ENCODE measurements around the gene SMARCD3.

GRCh38 chr7:151197932-151198331 is 50.6 kb downstream of the SMARCD3 start:
- TF ChIP-seq CTCF (IDR thresholded peaks at IDR 0.05; ENCODE audit: insufficient read depth, low read length): no peak
- TF ChIP-seq POLR2AphosphoS5 (IDR thresholded peaks at IDR 0.05; ENCODE audit: low read depth): no peak
- TF ChIP-seq, protein P1, sequence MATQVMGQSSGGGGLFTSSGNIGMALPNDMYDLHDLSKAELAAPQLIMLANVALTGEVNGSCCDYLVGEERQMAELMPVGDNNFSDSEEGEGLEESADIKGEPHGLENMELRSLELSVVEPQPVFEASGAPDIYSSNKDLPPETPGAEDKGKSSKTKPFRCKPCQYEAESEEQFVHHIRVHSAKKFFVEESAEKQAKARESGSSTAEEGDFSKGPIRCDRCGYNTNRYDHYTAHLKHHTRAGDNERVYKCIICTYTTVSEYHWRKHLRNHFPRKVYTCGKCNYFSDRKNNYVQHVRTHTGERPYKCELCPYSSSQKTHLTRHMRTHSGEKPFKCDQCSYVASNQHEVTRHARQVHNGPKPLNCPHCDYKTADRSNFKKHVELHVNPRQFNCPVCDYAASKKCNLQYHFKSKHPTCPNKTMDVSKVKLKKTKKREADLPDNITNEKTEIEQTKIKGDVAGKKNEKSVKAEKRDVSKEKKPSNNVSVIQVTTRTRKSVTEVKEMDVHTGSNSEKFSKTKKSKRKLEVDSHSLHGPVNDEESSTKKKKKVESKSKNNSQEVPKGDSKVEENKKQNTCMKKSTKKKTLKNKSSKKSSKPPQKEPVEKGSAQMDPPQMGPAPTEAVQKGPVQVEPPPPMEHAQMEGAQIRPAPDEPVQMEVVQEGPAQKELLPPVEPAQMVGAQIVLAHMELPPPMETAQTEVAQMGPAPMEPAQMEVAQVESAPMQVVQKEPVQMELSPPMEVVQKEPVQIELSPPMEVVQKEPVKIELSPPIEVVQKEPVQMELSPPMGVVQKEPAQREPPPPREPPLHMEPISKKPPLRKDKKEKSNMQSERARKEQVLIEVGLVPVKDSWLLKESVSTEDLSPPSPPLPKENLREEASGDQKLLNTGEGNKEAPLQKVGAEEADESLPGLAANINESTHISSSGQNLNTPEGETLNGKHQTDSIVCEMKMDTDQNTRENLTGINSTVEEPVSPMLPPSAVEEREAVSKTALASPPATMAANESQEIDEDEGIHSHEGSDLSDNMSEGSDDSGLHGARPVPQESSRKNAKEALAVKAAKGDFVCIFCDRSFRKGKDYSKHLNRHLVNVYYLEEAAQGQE (IDR thresholded peaks at IDR 0.05; ENCODE audit: insufficient replicate concordance, low read depth): no peak
- no peak for TF ChIP-seq SPI1 (IDR thresholded peaks at IDR 0.05; ENCODE audit: borderline replicate concordance, low read depth)
